GM18907 (cell line): ENCODE measurements around the gene NDUFS3.
A peak's percentile ranks its signal among the peaks of the same experiment; 100 is the strongest.
"Not testable (repeated sequence)": the region's sequence is repeated elsewhere in the genome, so short reads cannot be mapped to it uniquely, and the experiment has no call there.

ENCODE experiments used
- ATAC-seq: cut with Tn5 transposase; IDR thresholded peaks from one replicate; pipeline ENCODE4 v1.9.1; 2021; ENCODE audit warnings: mild to moderate bottlenecking, moderate library complexity; ENCODE audit not compliant: unreplicated experiment

Gene NDUFS3

GRCh38 chr11:47578524-47579494 is at the start of gene NDUFS3, which contains the start of gene KBTBD4:
TSS of gene NDUFS3 (plus strand) at chr11:47579074. CDS start at chr11:47579092, 18 bp downstream.
TSS of gene KBTBD4 (minus strand) at chr11:47578970. CDS start at chr11:47578951, 19 bp downstream.
- peak; percentile 91 for ATAC-seq

DNA sequence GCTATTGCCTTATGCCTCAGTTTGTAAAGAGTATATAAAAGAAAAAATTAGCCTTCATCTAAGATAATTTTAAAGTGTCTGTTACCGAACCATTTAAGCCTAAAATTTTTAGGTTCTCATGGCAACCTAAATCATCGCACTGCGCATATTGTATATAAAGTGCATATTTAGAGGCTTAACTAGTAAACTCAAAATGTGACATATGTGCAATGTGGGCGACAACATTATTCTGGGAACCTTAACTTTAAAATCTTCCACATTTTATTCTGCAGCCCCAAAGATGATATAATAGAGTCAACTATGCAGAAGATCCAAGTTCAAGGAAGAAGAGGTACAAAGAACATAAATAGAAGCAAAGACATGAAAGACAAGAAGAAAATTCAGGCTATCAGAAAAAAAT is 48.9 kb upstream of the NDUFS3 start:
- ATAC-seq = no peak

- ATAC-seq = not testable (repeated sequence)
Measured at GRCh38 chr11:47530721-47531120, 48.2 kb upstream of the NDUFS3 start.

DNA sequence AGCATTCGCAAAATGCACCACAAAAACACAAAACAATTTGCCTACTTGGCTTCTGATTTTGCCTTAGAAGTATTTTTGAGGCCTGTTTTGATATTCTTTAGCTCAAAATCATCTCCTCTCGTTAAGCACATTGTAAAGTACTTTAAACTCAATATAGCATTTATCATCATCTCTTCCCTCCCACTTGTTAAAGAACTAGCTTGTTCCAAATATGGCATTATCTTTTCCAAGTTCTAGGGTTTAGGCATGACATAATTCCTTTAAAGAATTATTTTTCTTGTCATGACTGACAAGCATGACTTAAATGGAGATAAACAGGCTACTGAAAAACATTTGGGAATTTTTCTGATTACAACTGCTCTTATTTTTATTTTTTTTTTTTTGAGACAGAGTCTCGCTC is 47.2 kb upstream of the NDUFS3 start:
- no peak for ATAC-seq

- no peak for ATAC-seq
Measured at GRCh38 chr11:47532597-47533213, 46.2 kb upstream of the NDUFS3 start.

DNA sequence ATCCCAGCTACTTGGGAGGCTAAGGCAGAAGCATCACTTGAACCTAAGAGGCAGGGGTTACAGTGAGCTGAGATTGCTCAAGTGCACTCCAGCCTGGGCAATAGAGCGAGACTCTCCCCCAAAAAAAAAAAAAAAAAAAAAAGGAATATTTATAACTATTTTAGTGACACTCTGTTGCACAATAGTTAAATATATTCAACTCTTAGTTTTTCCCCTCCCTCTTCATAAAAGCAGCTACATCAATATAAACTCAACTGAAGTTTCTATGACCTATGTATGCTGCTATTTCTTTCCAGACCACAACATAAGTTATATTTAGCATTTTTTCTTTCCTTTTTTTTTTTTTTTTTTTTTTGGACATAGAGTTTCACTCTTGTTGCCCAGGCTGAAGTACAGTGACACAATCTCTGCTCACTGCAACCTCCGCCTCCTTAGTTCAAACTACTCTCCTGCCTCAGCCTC is 45.2 kb upstream of the NDUFS3 start:
- ATAC-seq = no peak

GRCh38 chr11:47534704-47535251 is 44.1 kb upstream of the NDUFS3 start:
- ATAC-seq = no peak

- no peak for ATAC-seq
Measured at GRCh38 chr11:47536915-47537314, 42.0 kb upstream of the NDUFS3 start.

DNA sequence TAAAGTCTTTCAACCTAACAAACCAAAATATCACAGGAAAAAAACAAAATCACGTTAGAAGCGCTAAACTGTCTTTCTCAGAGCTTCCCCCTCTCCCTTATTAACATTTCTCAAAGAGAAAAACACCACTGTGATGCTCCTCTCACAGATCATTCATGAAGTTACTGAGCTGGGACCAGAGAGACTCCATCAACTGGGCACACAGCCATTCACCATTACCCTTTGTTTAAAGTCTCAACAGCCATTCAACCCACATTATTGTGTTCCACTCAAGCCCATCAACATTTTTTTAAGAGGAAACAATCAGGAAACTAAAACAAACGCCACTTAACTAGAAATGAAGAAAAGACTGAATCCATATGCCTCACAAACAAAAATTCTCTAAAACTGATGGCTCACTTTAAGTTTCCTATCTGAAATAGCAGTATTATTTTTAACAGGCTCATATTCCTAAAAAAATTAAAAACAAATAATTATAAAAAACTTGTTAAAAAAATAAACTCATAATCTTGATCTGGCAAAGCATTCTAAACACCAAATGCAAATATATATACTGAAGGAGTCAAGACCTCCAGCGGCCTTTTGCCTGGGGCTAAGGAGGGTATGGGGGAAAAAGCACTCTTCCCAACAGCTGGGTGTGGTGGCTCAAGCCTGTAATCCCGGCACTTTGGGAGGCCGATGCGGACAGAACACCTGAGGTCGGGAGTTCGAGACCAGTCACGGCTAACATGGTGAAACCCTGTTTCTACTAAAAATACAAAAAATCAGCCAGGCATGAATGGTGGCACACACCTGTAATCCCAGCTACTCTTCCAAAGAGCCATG is 39.9 kb upstream of the NDUFS3 start:
- no peak for ATAC-seq

- ATAC-seq = no peak
Measured at GRCh38 chr11:47539681-47540039, 39.2 kb upstream of the NDUFS3 start.

DNA sequence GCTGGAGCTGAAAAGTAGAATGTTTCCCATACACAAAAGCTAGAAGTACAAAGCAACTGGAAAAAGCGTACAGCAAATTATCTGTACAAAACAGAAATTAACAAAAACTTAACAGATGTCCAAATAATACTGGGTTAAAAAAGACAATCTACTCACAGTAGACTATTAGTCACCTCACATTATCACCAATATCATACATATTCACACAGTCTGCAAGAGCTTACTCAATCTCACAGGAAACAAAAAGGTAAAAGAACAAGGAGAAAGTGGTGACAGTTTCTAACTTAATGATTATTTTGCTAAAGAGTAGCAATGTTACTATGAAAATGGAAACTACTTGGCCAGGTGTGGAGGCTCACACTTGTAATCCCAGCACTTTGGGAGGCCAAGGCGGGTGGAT is 37.8 kb upstream of the NDUFS3 start:
- ATAC-seq = no peak

DNA sequence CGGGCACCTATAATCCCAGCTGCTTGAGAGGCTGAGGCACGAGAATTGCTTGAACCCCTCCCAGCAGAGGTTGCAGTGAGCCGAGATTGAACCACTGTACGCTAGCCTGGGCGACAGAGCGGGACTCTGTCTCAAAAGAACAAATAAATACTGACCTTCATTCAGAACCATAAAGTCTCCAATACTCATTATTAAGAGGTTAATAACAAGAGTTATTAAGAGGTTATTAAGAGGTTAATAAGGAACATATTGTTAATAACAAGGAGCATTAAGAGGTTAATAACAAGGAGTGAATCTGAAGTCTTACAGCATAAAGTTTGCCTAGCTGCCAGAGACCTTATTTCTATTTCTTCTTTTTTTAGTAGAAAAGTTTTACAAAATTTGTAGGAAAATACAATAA is 33.6 kb upstream of the NDUFS3 start:
- ATAC-seq = no peak

- not testable (repeated sequence) for ATAC-seq
Measured at GRCh38 chr11:47546274-47546673, 32.6 kb upstream of the NDUFS3 start.

DNA sequence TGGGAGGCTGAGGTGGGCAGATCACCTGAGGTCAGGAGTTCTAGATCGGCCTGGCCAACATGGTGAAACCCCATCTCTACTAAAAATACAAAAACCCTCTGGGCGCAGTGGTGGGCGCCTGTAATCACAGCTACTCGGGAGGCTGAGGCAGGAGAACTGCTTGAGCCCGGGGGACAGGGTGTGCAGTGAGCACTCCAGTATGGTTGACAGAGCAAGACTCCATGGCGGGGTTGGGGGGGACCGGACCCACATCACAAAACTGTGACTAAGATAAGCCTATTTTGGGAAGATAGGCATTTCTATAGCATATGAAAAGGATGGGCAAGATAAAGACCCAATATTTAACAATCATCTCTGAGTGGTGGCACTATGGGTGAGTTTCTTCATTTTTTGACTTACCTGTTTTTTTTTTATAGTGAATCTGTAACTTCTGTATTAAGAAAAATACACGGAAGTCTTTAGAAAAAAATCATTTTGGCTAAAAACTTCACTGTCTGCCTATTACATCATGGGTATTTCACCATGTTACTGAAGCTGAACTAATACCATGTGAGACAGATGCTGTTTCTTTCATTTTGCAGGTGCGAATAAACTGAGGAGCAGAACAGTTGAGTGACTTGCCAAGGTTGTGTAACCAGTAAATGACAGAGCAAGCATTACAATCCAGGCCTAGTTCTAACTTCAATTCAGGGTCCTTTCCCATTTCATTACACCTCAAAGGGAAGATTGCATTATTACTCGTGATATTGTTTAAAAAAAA is 28.4 kb upstream of the NDUFS3 start:
- ATAC-seq = no peak

GRCh38 chr11:47551086-47551485 is 27.8 kb upstream of the NDUFS3 start:
- no peak for ATAC-seq

DNA sequence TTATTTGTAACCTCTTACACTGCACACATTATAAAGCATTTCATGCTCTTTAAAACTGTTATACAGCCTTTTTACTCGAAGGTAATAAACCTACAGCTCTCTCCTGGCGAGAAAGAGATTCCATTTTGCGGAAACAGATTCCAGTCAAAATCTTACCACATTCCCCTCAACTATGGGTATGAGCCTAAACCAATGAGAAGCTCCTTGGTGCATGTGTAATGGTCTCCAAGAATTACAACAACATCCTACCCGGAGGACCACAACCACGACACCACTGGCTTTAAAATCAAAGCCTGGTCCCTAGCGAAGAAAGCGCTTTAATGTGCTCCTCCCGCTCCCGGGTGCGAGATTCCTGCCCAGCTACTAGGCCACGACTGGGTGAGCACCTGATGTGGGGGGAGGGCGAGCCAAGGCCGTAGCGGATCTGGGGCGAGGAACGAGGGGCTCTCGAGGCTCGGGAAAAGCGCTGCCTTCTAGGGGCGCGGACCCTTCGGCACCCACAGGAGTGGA is 26.8 kb upstream of the NDUFS3 start:
- ATAC-seq = peak; percentile 15

GRCh38 chr11:47552566-47553405 is 26.1 kb upstream of the NDUFS3 start, which contains the start of gene CELF1:
TSS of gene CELF1 (minus strand) at chr11:47553132. CDS start at chr11:47499523, 53,609 bp downstream.
- peak; percentile 91 for ATAC-seq

DNA sequence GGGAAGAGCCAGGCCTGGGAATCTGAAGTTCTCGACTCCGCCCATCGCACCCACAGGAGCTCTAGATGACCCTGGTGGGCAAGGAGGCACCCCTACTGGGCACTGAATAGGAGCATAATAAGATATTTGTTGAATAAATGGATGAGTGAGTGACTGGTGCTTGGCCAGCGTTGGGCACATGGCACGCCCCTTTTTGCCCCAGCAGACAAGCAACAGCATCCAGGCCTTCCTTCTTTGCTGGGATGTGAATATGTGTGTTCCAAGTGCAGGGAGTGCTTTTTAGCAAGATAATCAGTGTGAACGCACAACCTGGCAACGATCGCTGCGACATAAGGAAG is 25.5 kb upstream of the NDUFS3 start:
- peak; percentile 42 for ATAC-seq

GRCh38 chr11:47557004-47557403 is 21.9 kb upstream of the NDUFS3 start:
- ATAC-seq = not testable (repeated sequence)
